T-cell (primary cell): ENCODE results near the gene CPB2. TPM values are rescaled to one million over a fixed set of nuclear protein-coding genes. Genes with fewer than 3 reads are reported as not detected.

Source experiments
- ATAC-seq, 4 experiments: fragments of 200-7000 bp in 3 of 4; fragments of 150-1000 bp in 1 of 4; cut with Tn5 transposase; replicated peaks in 1 of 4; 1 replicate in 3 of 4; 2 replicates in 1 of 4; pipeline ENCODE4 v1.10.0; 2021; ENCODE audit warnings: moderate library complexity in 3 of 4, mild to moderate bottlenecking in 2 of 4, moderate number of reproducible peaks in 1 of 4
- CTCF ChIA-PET, 2 donors: fragments of 300-600 bp; sonication (Branson Sonifier 250); formaldehyde crosslinking; loops; one replicate each; lab custom pipeline; 2022; ENCODE audit warnings: antibody characterized with exemption in 2 of 2; lab: Charles Lee
- POLR2A ChIA-PET, 2 donors: fragments of 300-600 bp; sonication (Branson Sonifier 250); formaldehyde crosslinking; loops; one replicate each; lab custom pipeline; 2022; ENCODE audit warnings: antibody characterized with exemption in 2 of 2; lab: Charles Lee
- DNase-seq, 35 experiments: peaks; one replicate each; pipeline versions ENCODE4 v3.0.0 to v3.0.0-alpha.2; 2013 to 2023
- H3K27ac ChIP-seq: one replicate; pipeline ENCODE4 v1.5.1; 2013; ENCODE audit warnings: low read length
- H3K27me3 ChIP-seq, 2 experiments: replicated peaks in 1 of 2; 1 replicate in 1 of 2; 2 replicates in 1 of 2; pipeline versions ENCODE4 v1.6.1 to v1.7.0; 2013; ENCODE audit warnings: low read length in 1 of 2, mixed read lengths in 1 of 2; ENCODE audit not compliant: control insufficient read depth in 2 of 2, insufficient read depth in 2 of 2; ENCODE audit errors: extremely low read depth in 1 of 2
- H3K36me3 ChIP-seq, 2 donors: 1 replicate in 1 of 2; 2 replicates in 1 of 2; pipeline versions ENCODE4 v1.6.1 to v1.7.0; 2013; ENCODE audit warnings: low read length in 1 of 2; ENCODE audit not compliant: control insufficient read depth in 2 of 2, insufficient read depth in 1 of 2; ENCODE audit errors: extremely low read depth in 1 of 2
- H3K4me1 ChIP-seq, 2 experiments: 1 replicate in 1 of 2; 2 replicates in 1 of 2; pipeline versions ENCODE4 v1.6.1 to v1.7.0; 2013; ENCODE audit warnings: low read length in 2 of 2, mixed read lengths in 1 of 2; ENCODE audit not compliant: insufficient read depth in 2 of 2, control insufficient read depth in 1 of 2; ENCODE audit errors: extremely low read depth in 1 of 2
- H3K4me3 ChIP-seq, 2 donors: 1 replicate in 1 of 2; 2 replicates in 1 of 2; pipeline versions ENCODE4 v1.5.1 to v1.7.0; 2013; ENCODE audit warnings: mild to moderate bottlenecking in 2 of 2, low read length in 1 of 2, moderate library complexity in 1 of 2; ENCODE audit not compliant: control insufficient read depth in 1 of 2; ENCODE audit errors: extremely low read depth in 1 of 2
- H3K9me3 ChIP-seq: 2 replicates; pipeline ENCODE4 v1.7.0; 2013
- H3K27ac Mint-ChIP-seq, 2 donors: one replicate each; pipeline ENCODE4 v1.8.0; 2020 to 2021; ENCODE audit warnings: mild to moderate bottlenecking in 2 of 2, mixed read lengths in 2 of 2
- H3K27me3 Mint-ChIP-seq, 2 donors: one replicate each; pipeline ENCODE4 v1.8.0; 2021 to 2022; ENCODE audit warnings: mixed read lengths in 2 of 2
- H3K36me3 Mint-ChIP-seq: one replicate; pipeline ENCODE4 v1.8.0; 2021; ENCODE audit warnings: mixed read lengths
- H3K4me1 Mint-ChIP-seq, 3 donors: one replicate each; pipeline ENCODE4 v1.8.0; 2020 to 2022; ENCODE audit warnings: mixed read lengths in 3 of 3, mild to moderate bottlenecking in 1 of 3
- H3K4me3 Mint-ChIP-seq, 3 donors: one replicate each; pipeline ENCODE4 v1.8.0; 2020 to 2022; ENCODE audit warnings: mild to moderate bottlenecking in 3 of 3, mixed read lengths in 3 of 3, moderate library complexity in 3 of 3
- H3K9me3 Mint-ChIP-seq, 3 donors: one replicate each; pipeline ENCODE4 v1.8.0; 2020 to 2022; ENCODE audit warnings: mixed read lengths in 3 of 3
- WGBS: methylation state at CpG from one replicate; pipeline ENCODE4 v1.1.5; 2013; ENCODE audit warnings: missing lambda C conversion rate; ENCODE audit not compliant: insufficient coverage; 5-methylcytosine and 5-hydroxymethylcytosine counted together
- total RNA-seq, 35 experiments: library from RNA in 6 of 35; stranded (reverse) in 6 of 35; fragments of 120-200 nt in 1 of 35; gene quantifications; one replicate each; pipeline versions ENCODE4 v1.2.1 to v1.2.4 and lab custom pipeline; 2013 to 2026

Gene CPB2
- total RNA-seq, 5 donors from 2014 or later (not counting 1 experiment from before 2014, with no cell fraction given), result 0.13 to 0.29 (median 0.28) TPM; not detected in 2

DNA sequence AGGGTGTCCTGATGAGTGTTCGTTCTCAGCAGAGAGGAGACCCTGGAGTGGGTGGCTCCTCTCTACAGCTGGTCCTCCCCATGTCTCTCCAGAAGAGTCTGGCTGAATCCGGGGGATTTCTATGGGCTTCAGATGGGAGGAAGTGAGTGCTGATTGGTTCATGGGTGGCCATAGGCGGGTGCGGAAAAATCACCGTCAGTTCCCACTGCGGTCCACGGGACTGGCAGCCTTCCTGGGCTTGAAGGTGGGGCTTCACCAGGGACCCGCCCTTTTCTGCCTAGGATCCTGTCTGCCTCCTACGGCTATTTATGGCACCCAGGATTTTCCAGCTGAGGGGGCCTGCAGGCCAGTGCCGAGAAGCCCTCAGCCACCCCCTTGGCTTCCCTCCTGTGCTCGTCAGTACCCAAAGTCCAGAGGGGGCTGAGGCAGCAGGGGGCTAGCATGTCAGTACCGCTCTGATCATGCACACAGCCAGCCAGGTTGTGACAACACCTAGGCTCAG lies 18.4 kb downstream of the CPB2 start:
- no peak overlapping the region for H3K4me3 Mint-ChIP-seq
- no peaks in the 10 kb centered on the region for H3K36me3 ChIP-seq
- H3K4me1 ChIP-seq, result no peaks in the 10 kb centered on the region
- H3K27ac ChIP-seq, result no peak overlapping the region
- peaks cover 0 to 14% of the 10 kb centered on the region in 2 experiments for H3K27me3 ChIP-seq
- H3K4me3 ChIP-seq, result no peak overlapping the region
- H3K9me3 ChIP-seq, result no peaks in the 10 kb centered on the region
- no peak for ATAC-seq
- no peak for DNase-seq
- H3K27ac Mint-ChIP-seq, result no peak overlapping the region
- CTCF ChIA-PET, result no interaction called here
- H3K9me3 Mint-ChIP-seq, result no peaks in the 10 kb centered on the region
- 92% methylated on average over 10 of the region's 12 CpGs for WGBS
- peaks cover 0 to 8% of the 10 kb centered on the region in 2 donors for H3K27me3 Mint-ChIP-seq
- H3K36me3 Mint-ChIP-seq, result no peaks in the 10 kb centered on the region
- no peaks in the 10 kb centered on the region for H3K4me1 Mint-ChIP-seq
- POLR2A ChIA-PET, result no interaction called here

DNA sequence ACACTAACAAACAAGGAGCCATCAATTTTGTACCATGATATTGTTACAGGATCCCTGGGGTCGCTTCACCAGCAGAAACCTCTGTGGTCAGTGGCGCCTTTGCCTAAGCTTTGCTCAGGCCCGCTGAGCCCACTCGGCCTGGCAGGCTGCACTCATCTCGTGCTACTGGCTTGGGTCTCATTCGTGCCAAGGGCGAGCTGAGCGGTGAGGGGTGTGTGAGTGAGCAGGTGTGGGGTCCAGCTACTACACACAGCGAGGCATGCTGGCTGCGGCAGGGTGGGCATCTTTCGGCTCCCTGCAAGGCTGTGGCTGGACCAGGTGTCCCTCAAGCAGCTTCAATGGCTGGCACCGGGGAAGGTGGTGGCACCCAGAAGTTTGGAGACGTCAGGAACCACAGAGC lies 19.1 kb downstream of the CPB2 start:
- ATAC-seq (no peak), DNase-seq (no peak)
- H3K27me3 Mint-ChIP-seq, result peaks cover 0 to 3% of the 10 kb centered on the region in 2 donors
- CTCF ChIA-PET, result no interaction called here
- no peak overlapping the region for H3K27ac ChIP-seq
- H3K27me3 ChIP-seq, result peaks cover 0 to 14% of the 10 kb centered on the region in 2 experiments
- no peaks in the 10 kb centered on the region for H3K4me1 Mint-ChIP-seq
- no peak overlapping the region for H3K27ac Mint-ChIP-seq
- POLR2A ChIA-PET, result no interaction called here
- H3K9me3 ChIP-seq, result no peaks in the 10 kb centered on the region
- no peak overlapping the region for H3K4me3 Mint-ChIP-seq
- H3K4me3 ChIP-seq, result no peak overlapping the region
- 91% methylated on average over 12 of the region's 13 CpGs for WGBS
- no peaks in the 10 kb centered on the region for H3K4me1 ChIP-seq
- no peaks in the 10 kb centered on the region for H3K36me3 ChIP-seq
- H3K9me3 Mint-ChIP-seq, result no peaks in the 10 kb centered on the region
- H3K36me3 Mint-ChIP-seq, result no peaks in the 10 kb centered on the region

DNA sequence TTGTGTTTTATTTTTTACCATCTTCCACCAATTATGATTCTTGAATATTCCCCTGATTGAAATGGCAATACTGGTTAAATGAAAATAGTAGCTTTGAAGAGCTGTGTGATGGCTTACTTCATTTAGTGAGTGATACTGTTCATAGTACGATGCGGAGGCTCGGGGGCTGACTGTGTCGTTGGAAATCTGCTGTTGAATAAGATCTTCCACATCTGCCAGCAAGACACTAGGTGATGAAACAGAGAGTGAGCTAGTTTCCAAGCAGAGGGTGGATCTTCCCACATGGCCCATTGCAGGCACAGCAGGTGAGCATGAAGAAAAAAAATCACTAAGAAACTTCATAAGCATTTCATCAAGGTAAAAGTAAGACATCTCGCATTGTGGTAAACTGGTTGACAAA lies 22.5 kb downstream of the CPB2 start:
- Histone ChIP-seq H3K4me1 (peaks cover 0 to 2% of the 10 kb centered on the region in 2 experiments), H3K4me3 (no peak overlapping the region), H3K9me3 (no peaks in the 10 kb centered on the region), H3K27me3 (peaks cover 0 to 14% of the 10 kb centered on the region in 2 experiments), H3K27ac (no peak overlapping the region), H3K36me3 (no peaks in the 10 kb centered on the region)
- H3K36me3 Mint-ChIP-seq, result no peaks in the 10 kb centered on the region
- no peak overlapping the region for H3K27ac Mint-ChIP-seq
- ATAC-seq (no peak), DNase-seq (no peak)
- ChIA-PET POLR2A (no interaction called here), CTCF (no interaction called here)
- H3K9me3 Mint-ChIP-seq, result peaks cover 0 to 3% (median 3%) of the 10 kb centered on the region in 3 donors
- no CpG with 5 or more reads among the region's 5 CpGs for WGBS
- H3K4me1 Mint-ChIP-seq, result peaks cover 12 to 13% (median 13%) of the 10 kb centered on the region in 3 donors
- H3K4me3 Mint-ChIP-seq, result no peak overlapping the region
- H3K27me3 Mint-ChIP-seq, result peaks cover 0 to 3% of the 10 kb centered on the region in 2 donors

DNA sequence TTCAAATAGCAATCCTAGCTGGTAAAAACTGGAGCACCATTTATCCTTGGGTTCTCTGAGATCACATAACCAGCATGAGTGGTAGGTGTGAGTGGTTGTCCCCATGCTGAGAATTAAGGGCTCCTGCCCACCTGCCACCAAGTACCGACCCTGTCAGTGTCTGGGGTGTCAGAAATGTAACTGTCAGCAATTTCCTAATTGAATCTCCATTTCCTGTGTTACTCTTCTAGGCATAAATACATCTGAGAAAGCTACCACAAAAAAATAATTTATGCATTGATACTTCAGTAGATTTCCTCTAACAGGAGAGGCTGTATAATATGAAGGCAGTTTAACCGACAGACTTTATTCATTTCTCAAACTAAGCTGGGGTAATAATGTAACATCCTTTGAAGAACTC lies 25.1 kb downstream of the CPB2 start:
- Mint-ChIP-seq H3K27me3 (no peaks in the 10 kb centered on the region), H3K4me3 (no peak overlapping the region), H3K9me3 (peaks cover 0 to 3% (median 3%) of the 10 kb centered on the region in 3 donors), H3K4me1 (peaks cover 12 to 13% (median 13%) of the 10 kb centered on the region in 3 donors), H3K27ac (peak overlapping the region; percentile 15 to 23), H3K36me3 (no peaks in the 10 kb centered on the region)
- no CpG with 5 or more reads among the region's 2 CpGs for WGBS
- Histone ChIP-seq H3K27me3 (no peaks in the 10 kb centered on the region), H3K9me3 (no peaks in the 10 kb centered on the region), H3K27ac (no peak overlapping the region), H3K36me3 (no peaks in the 10 kb centered on the region), H3K4me3 (no peak overlapping the region), H3K4me1 (peaks cover 0 to 2% of the 10 kb centered on the region in 2 experiments)
- ATAC-seq (peak in 2 of 4 experiments; percentile 19 to 32), DNase-seq (peak in 1 of 35 experiments; percentile 4)
- CTCF ChIA-PET, result interaction anchor here in 1 of 2 donors (1.1 kb wide), 1 partner anchor 46 kb away, joined by 4 read pairs; no protein-coding TSS in a partner anchor
- POLR2A ChIA-PET, result no interaction called here

DNA sequence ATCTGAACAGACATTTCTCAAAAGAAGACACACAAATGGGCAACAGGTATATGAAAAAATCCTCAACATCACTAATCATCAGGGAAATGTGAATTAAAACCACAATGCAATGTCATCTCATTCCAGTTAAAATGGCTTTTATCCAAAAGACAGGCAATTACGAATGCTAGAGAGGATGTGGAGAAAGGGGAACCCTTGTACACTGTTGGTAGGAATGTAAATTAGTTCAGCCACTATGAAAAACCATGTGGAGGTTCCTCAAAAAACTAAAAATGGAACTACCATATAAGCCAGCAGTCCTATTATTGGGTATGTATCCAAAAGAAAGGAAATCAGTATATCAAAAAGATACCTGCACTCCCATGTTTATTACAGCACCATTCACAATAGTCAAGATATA lies 27.6 kb downstream of the CPB2 start:
- Mint-ChIP-seq H3K4me1 (peaks cover 12 to 13% (median 13%) of the 10 kb centered on the region in 3 donors), H3K27me3 (no peaks in the 10 kb centered on the region), H3K9me3 (peaks cover 0 to 3% (median 3%) of the 10 kb centered on the region in 3 donors), H3K36me3 (no peaks in the 10 kb centered on the region), H3K4me3 (no peak overlapping the region), H3K27ac (no peak overlapping the region)
- ATAC-seq (no peak), DNase-seq (no peak)
- CTCF ChIA-PET, result no interaction called here
- WGBS, result no CpG with 5 or more reads among the region's 1 CpG
- Histone ChIP-seq H3K4me1 (peaks cover 0 to 2% of the 10 kb centered on the region in 2 experiments), H3K27ac (no peak overlapping the region), H3K27me3 (no peaks in the 10 kb centered on the region), H3K9me3 (no peaks in the 10 kb centered on the region), H3K36me3 (no peaks in the 10 kb centered on the region), H3K4me3 (no peak overlapping the region)
- POLR2A ChIA-PET, result interaction anchor here in 1 of 2 donors (0.5 kb wide), 1 partner anchor 281 kb away, joined by 5 read pairs; no protein-coding TSS in a partner anchor

DNA sequence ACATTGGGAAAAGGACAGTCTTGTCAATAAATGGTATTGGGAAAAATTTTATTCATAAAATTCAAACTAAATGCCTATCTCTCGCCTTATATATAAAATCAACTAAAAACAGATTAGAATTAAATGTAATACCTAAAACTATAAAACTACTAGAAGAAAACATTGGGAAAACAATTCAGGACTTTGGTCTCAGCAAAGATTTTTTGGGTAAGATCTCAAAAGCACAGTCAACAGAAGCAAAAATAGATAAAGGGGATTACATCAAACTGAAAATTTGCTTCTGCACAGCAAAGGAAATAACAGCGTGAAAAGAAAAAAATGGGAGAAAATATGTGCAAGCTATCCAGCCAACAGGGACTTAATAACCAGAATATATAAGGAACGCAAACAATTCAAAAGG lies 28.0 kb downstream of the CPB2 start:
- Mint-ChIP-seq H3K4me1 (peaks cover 12 to 13% (median 13%) of the 10 kb centered on the region in 3 donors), H3K27ac (no peak overlapping the region), H3K36me3 (no peaks in the 10 kb centered on the region), H3K4me3 (no peak overlapping the region), H3K27me3 (no peaks in the 10 kb centered on the region), H3K9me3 (peaks cover 0 to 3% (median 3%) of the 10 kb centered on the region in 3 donors)
- peaks cover 0 to 2% of the 10 kb centered on the region in 2 experiments for H3K4me1 ChIP-seq
- no peaks in the 10 kb centered on the region for H3K36me3 ChIP-seq
- no peaks in the 10 kb centered on the region for H3K27me3 ChIP-seq
- no CpG with 5 or more reads among the region's 3 CpGs for WGBS
- ChIA-PET POLR2A (no interaction called here), CTCF (no interaction called here)
- no peak for ATAC-seq
- H3K4me3 ChIP-seq, result no peak overlapping the region
- H3K27ac ChIP-seq, result no peak overlapping the region
- H3K9me3 ChIP-seq, result no peaks in the 10 kb centered on the region
- no peak for DNase-seq
